GM19099 (cell line): Measurements from ENCODE around the gene BMP6.

ENCODE experiments used
- POLR2A ChIP-seq: IDR thresholded peaks from 3 replicates; pipeline ENCODE4 v1.6.1; 2011; ENCODE audit warnings: low read depth; ENCODE audit not compliant: insufficient read length; ENCODE audit errors: extremely low read depth

Gene BMP6

DNA sequence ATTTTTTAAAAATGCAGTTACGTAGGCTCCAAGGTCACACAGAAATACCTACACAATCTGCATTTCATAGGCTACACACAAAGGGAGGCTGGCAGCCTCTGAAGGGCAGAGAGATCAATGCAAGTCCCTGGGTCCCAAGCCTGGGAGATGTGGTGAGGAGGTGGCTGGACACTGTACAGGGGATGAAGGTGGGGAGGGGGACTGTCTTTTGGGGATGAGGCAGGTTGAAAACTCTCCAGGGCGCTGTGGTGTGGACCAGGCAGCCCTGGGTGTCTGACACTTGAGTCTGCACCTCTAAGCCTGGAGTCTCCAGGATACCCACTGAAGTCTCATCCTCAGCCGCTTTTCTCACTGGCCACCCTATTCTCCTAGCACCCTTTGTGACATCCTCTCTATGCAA, 160.2 kb downstream of the BMP6 start:
- no peak for TF ChIP-seq POLR2A

DNA sequence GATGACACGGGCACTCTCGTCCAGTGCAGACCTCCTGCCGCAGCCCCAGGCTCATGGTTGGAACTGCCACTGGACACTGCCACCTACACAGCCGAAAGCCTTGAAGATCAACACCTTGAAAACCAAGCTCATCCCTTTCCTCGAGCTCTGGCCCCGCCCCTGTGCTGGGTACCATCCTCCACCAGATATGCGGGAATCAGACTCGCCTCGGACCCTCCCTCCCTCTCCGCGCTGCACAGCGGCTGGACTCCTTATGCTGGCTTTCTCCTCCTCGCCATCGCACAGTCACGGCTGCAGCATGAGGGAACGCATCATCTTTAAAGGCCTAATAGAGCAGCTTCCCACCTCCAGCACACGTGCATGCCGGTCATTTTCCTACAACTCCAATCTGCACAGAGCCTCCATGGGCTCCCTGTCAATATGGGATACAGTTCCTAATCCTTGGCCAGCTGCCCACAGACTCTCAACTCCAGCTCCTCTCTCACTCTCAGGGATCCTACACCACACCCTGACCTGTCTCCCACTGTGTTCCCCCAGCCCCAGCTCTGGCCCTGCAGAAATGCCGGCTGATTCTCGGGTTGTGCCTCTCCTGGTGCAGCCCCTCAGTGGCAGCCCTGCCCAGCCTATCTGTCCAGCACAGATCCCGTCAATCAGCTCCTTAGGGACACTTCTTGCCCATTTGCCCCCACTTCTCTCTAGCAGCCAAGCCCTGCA, 161.5 kb downstream of the BMP6 start:
- no peak for TF ChIP-seq POLR2A

DNA sequence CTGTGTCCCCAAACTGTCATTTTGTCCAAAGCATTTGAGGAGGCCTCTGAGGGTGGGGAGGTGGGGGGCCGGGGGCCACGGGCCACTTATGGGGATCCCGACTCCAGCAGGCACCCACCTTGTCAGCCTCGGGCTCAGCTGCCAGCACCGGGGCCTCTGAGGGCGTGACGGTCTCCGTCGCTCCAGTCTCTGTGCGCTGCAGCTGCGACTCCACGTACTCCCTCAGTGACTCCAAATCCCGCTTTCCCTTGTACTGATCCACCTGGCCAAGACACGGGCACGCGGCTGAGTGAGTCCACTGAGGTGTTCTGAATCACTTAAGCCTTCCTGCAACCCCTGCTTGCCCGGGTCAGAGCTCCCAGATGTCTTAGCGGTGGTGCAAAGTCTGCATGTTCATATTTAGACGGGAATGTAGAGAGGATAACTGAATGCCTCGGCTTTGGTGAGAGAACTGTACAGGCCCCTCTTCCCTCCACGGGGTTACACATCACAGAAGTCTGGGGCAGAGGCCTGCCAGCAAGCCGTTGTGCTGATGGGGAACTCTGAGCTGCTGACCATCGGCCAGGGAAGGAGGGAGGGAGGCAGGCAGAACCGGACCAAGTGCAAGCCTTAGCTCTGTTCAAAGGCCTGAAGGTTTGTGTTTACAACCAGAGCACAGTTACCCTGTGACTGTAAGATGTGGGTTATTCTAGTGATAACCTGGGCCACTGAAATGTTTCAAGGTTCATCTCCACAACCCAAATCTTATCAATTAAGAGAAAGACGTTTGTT, 162.9 kb downstream of the BMP6 start:
- no peak for TF ChIP-seq POLR2A

DNA sequence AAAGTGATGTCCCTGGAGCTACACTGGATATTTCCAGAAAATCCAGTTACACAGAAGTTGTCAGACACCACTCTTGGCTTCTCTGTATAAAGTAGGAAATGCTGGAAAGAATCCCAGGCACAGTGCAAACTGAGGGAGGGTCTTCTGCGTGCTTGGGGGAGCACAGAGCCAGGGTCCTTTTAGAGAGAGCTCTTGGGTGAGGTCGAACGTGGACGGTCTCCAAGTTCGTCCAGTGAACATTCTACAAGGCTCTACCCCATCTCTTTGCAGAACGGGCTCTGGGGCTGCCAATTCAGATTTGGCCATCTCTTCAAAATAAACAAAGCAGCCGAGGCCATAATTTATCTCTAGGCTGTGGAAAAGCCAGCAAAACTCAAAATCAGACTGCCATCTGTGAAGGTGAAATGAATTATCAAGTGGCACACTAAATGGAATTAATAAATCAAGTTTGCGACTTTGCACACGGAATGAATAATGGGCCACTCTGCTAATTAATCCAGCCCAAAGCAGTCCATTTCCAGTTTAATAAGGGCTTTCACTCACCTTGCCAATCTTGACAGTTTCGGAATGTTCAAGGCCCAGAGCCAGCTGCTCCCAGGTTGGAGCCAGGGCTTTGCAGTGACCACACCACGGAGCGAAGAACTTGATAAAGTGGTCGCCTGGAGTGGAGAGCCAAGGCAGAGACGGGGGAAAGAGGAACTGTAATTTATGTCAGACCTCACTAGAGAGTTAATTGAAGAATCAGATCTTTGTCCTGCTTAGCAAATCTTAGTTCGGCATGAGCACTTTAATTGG, 165.4 kb downstream of the BMP6 start:
- no peak for TF ChIP-seq POLR2A

DNA sequence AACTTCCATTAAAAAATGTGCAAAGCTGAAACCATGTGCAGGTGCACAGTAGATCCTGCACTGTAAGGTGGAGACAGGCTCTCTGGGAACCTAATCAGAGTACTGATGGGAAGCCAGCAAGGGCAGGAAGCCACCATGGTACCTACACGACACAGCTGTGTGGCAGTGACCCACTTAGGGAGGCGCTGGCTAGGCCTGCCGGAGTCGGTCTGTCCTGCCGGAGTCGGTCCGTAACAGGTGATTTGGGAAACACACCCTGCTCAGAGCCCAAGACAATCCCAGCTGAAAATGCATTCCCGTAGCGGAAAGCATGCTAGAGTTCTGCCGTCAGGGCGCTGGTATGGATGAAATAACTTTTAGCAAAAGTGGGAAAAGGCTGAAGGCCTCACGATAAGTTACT, 167.4 kb downstream of the BMP6 start:
- peak; percentile 5 for TF ChIP-seq POLR2A

DNA sequence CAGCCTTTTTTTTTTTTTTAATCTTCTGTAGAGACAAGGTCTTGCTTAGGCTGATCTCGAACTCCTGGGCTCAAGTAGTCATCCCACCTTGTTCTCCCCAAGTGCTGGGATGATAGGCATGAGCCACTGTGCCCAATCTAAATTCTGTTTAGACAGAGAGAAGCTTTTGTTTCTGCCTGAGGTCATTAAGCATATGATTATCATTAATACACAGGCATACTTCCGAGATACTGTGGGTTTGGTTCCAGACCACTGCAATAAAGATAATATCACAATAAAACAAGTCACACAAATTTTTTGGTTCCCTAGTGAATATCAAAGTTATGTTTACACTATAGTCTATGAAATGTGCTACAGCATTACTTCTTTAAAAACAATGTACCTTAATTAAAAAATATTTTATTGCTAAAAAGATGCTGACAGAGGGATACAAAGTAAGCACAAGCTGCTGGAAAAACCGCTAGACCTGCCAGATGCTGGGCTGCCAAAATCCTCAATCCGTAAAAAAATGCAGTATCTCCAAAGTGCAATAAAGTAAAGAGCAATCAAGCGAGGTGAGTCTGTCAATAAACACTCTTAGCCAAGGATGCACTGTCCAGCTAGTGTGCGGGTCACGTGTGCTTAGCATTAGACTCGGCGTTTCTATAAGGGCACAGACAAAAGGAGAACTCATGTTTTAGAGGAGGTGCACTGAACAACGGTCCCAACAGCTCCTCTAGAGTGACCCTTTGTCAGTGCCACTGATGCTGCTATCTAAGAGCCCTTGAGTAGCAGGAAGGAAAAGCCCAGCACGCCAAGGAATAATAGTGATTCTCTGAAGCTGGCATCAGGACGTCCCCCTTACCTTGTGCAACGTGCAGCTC, 168.6 kb downstream of the BMP6 start:
- TF ChIP-seq POLR2A = no peak

DNA sequence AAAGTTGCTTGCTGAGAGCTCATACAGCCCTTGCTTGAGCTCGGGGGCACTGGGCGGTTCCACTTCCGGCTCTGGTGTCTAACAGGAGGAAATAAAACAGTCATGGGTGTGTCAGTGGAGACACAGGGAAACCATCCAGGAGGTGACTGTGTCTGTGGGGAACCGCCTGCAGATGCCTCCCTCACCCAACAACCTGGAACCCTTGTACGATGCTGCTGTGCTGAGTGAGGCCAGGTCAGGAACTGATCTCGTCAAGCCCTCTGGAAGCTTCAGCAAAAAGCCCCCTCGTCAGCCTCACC, 169.2 kb downstream of the BMP6 start:
- TF ChIP-seq POLR2A = no peak

DNA sequence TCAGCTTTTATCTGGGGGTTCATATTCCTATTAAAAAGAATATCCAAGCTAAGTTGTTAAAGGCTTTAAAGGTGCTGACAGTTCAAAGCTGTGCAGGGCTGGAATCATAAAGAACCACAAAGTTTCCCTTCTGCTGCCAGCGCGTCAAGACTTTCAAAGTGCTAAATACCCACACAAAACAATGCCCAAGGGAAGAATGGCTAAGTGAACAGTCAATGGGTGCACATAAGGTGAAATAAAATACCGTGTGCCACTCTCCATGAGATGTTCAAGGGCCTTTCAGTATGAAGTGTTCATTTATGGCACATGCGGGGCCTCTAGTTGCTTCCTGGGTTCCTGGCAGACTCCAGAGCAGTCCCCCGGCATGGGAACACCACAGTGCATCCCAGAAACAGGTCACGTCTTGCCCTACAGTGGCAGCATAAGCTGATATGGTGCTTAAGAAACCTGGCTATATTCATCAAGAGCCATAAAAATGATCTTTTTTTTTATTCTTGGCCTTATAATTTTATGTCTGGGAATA, 170.6 kb downstream of the BMP6 start:
- no peak for TF ChIP-seq POLR2A

DNA sequence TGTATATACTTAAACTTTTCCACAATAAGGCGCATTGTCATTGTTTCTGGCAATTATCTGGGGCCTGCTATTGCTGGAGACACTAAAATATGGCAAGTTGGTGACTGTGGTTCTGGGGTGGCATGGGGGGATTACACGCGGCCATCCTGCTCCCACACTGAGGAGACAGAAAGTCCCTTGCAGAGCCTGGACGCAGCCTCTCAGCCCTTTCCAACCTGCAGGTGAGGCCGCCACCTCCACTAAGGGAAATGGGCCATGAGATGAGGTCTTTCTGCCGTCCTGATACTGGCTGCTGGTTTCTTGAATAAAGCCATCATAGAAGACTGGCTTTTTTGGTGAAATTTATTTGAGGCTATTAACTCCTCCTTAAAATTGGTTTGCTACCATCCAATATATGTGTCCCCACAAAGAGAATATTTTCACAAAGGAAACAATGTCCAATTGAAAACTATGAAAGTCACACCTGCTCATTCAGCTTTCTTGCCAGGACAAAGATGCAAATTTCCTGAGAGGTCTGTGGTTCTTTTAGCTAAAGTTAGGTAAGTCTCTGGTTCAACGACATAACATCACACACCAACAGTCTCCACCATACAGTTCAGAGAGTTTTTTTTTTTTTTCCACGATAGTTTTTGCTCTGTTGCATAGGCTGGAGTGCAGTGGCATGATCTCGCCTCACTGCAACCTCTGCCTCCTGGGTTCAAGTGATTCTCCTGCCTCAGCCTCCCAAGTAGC, 171.7 kb downstream of the BMP6 start:
- no peak for TF ChIP-seq POLR2A

DNA sequence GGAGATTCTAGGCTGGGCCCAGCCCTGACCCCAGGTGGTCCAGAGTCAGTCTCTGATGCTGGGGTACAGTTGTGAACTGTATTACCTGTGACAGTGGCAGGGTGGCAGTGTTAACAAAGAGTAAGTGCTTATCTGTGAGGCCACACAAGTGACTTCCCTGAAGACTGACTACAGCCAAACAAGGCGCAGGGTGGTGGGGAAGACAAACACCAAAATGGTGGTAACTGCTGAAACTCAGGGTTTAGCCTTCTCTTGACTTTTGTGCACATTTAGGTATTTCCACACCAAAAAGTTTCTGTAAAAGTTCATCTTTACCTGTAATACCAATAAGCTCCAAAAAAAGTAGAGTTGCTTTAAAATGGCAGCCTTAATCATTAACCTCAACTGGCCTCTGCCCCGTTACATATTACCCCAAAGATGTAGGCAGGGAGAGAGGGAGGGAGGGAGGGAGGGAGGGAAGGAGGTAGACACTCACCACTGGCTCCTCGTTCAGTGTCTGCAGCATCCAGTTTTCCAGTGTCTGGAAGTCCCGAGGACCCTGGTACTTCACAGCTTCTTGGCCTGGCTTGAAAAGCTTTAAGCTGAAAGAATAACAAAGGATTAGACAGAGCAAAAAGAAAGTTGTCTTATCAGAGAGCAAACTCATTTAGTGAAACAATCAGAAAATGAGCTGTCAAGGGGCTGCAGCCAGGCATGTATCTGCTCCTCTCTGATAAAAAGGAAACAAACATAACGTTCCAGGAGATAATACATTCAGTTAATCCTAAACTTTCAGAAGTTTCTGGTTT, 173.4 kb downstream of the BMP6 start:
- TF ChIP-seq POLR2A = no peak

DNA sequence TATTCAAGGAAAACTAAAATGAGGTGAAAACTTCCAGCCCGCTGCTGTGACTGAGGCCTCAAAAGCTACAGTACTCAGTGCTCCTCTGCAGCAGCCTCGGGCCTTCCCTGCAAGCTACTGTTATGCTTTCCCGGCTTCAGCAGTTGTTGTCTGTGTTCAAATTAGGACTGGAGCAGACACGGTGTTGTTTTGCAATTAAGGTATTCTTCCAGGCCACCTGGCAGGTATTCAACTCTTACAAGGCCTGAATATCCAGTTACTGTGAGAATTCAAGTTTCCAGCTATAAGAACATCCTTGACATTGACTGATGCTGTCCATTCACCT, 174.0 kb downstream of the BMP6 start:
- TF ChIP-seq POLR2A = no peak

DNA sequence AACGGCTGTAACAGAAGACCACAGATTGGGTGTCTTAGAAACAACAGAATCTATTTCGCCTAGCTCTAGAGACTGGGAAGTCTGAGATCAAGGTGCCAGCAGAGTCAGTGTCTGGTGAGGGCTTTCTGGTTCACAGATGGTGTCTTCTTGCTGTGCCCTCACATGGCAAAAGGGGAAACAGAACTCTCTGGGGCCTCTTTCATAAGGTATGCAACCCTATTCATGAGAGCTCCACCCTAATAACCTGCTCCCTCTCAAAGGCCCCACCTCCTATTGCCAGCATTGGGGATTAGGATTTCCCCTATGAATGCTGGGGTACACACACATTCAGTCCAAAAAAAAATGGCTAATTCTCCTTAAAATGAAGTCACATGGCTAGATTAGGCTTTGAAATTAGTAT, 174.7 kb downstream of the BMP6 start:
- no peak for TF ChIP-seq POLR2A

DNA sequence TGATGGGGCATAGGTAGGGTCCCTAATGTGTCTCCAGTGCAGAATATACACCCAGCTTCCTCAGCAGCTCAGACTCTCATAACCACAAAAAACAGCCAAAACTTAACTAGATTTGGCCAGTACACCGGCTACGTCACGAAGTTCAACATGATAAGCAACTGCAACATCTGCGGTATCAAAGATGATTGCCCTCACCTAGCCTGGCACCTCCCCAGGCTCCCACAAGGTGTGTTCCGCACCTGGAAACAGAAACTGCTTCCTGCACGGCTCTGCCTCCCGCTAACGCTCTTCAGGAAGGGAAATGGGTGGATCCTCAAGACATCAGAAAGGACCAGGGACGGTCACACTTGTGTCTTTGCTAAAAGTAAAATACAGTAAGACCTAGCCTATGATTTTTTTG, 175.2 kb downstream of the BMP6 start:
- TF ChIP-seq POLR2A = no peak

DNA sequence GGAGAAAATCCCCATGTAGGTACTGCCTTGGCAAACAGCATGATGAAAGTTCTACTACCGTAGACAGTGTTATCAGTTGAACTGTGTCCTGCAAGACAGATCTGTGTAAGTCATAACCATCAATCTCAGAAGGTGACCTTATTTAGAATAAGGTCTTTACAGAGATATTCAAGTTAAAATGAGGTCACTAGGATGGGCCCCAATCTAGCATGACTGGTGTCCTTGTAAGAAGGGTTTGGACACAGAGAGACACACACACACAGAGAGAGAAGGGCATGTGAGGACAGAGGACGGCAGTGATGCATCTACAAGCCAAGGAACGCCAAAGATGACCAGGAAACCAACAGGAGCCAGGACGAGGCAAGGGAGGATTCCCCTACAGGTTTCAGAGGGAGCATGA, 175.9 kb downstream of the BMP6 start:
- TF ChIP-seq POLR2A = no peak

DNA sequence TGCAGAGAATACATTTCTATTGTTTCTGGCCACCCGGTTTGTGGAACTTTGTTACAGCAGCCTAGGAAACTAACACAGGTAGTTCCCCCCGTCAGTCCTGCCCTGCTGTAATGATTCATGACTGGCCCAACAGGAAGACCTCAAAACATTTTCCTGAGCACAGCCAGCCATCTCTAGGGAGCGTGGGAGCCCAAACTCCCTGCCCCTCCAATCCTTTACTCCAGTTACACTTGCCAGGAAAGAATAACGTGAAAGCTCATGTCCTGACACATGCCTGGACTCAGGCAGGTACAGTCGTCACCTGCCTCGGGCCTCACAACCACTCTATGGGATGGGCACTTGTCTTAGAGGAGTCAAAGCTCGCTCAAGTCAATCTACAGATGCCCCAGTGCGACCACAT, 176.3 kb downstream of the BMP6 start:
- TF ChIP-seq POLR2A = no peak
